Parathyroid adenoma (tissue), 2 donors: ENCODE results near the gene CFP.

Source experiments
- H2AFZ ChIP-seq: fragments of 300-600 bp; sonication (generic); one replicate; pipeline ENCODE4 v1.7.0; 2017; ENCODE audit warnings: antibody characterized with exemption, mild to moderate bottlenecking
- H3K27ac ChIP-seq: fragments of 300-600 bp; sonication (generic); one replicate; pipeline ENCODE4 v1.7.0; 2017
- H3K27me3 ChIP-seq: fragments of 300-600 bp; sonication (generic); one replicate; pipeline ENCODE4 v1.7.0; 2017; ENCODE audit warnings: low read length; ENCODE audit not compliant: control insufficient read depth, insufficient read depth
- H3K36me3 ChIP-seq: fragments of 300-600 bp; sonication (generic); one replicate; pipeline ENCODE4 v1.7.0; 2017; ENCODE audit warnings: low read length; ENCODE audit not compliant: control insufficient read depth, insufficient read depth
- H3K4me1 ChIP-seq: fragments of 300-600 bp; sonication (generic); one replicate; pipeline ENCODE4 v1.7.0; 2017; ENCODE audit warnings: control low read depth
- H3K4me2 ChIP-seq: fragments of 300-600 bp; sonication (generic); one replicate; pipeline ENCODE4 v1.7.0; 2017; ENCODE audit warnings: low read length
- H3K4me3 ChIP-seq: fragments of 300-600 bp; sonication (generic); one replicate; pipeline ENCODE4 v1.7.0; 2017; ENCODE audit warnings: low read depth, low read length
- H3K79me2 ChIP-seq: fragments of 300-600 bp; sonication (generic); one replicate; pipeline ENCODE4 v1.7.0; 2017; ENCODE audit warnings: control low read depth
- H3K9ac ChIP-seq: fragments of 300-600 bp; sonication (generic); one replicate; pipeline ENCODE4 v1.7.0; 2017; ENCODE audit warnings: mild to moderate bottlenecking
- H3K9me3 ChIP-seq: fragments of 300-600 bp; sonication (generic); one replicate; pipeline ENCODE4 v1.7.0; 2017; ENCODE audit warnings: low read length; ENCODE audit not compliant: control insufficient read depth
- CTCF ChIP-seq: fragments of 300-600 bp; sonication (generic); IDR thresholded peaks from one replicate; pipeline ENCODE4 v1.7.0; 2017; ENCODE audit warnings: antibody characterized with exemption, mild to moderate bottlenecking
- donor health status: primary hyperparathyroidism.

CFP gene

GRCh38 chrX:47614618-47615017 lies 15.1 kb downstream of the CFP start:
- no peak for TF ChIP-seq CTCF
- H3K9me3 ChIP-seq = no peaks in the 10 kb centered on the region
- no peak overlapping the region for H3K9ac ChIP-seq
- H3K27ac ChIP-seq = no peak overlapping the region
- no peak overlapping the region for H2AFZ ChIP-seq
- no peaks in the 10 kb centered on the region for H3K27me3 ChIP-seq
- no peaks in the 10 kb centered on the region for H3K36me3 ChIP-seq
- H3K79me2 ChIP-seq = no peaks in the 10 kb centered on the region
- no peak overlapping the region for H3K4me2 ChIP-seq
- H3K4me1 ChIP-seq = peaks cover 6% of the 10 kb centered on the region
- H3K4me3 ChIP-seq = no peak overlapping the region

- H3K4me3 ChIP-seq = no peak overlapping the region
- no peaks in the 10 kb centered on the region for H3K27me3 ChIP-seq
- no peak overlapping the region for H3K4me2 ChIP-seq
- TF ChIP-seq CTCF = no peak
- H3K4me1 ChIP-seq = peaks cover 6% of the 10 kb centered on the region
- H3K27ac ChIP-seq = no peak overlapping the region
- H3K9me3 ChIP-seq = no peaks in the 10 kb centered on the region
- no peak overlapping the region for H3K9ac ChIP-seq
- H3K36me3 ChIP-seq = no peaks in the 10 kb centered on the region
- no peaks in the 10 kb centered on the region for H3K79me2 ChIP-seq
- no peak overlapping the region for H2AFZ ChIP-seq
These were observed 16.6 kb downstream of the CFP start for GRCh38 chrX:47613082-47613481.

- TF ChIP-seq CTCF = no peak
- Histone ChIP-seq H3K27me3 (no peaks in the 10 kb centered on the region), H3K36me3 (no peaks in the 10 kb centered on the region)
These were observed 17.3 kb downstream of the CFP start for GRCh38 chrX:47612418-47612817.

GRCh38 chrX:47611926-47612325 lies 17.8 kb downstream of the CFP start:
- H3K4me3 ChIP-seq = no peak overlapping the region
- no peak for TF ChIP-seq CTCF
- H3K9me3 ChIP-seq = no peaks in the 10 kb centered on the region
- no peaks in the 10 kb centered on the region for H3K36me3 ChIP-seq
- H3K79me2 ChIP-seq = no peaks in the 10 kb centered on the region
- no peaks in the 10 kb centered on the region for H3K27me3 ChIP-seq
- no peak overlapping the region for H3K27ac ChIP-seq
- H2AFZ ChIP-seq = no peak overlapping the region
- no peak overlapping the region for H3K9ac ChIP-seq
- no peak overlapping the region for H3K4me2 ChIP-seq
- H3K4me1 ChIP-seq = peaks cover 6% of the 10 kb centered on the region

More at GRCh38 chrX:47612418-47612817, 17.3 kb downstream of the CFP start:
- H2AFZ ChIP-seq = no peak overlapping the region
- no peak overlapping the region for H3K27ac ChIP-seq
- no peaks in the 10 kb centered on the region for H3K79me2 ChIP-seq
- H3K4me1 ChIP-seq = peaks cover 6% of the 10 kb centered on the region
- no peak overlapping the region for H3K9ac ChIP-seq
- H3K4me2 ChIP-seq = no peak overlapping the region
- H3K9me3 ChIP-seq = no peaks in the 10 kb centered on the region
- H3K4me3 ChIP-seq = no peak overlapping the region

GRCh38 chrX:47611489-47611888 lies 18.2 kb downstream of the CFP start:
- H3K27ac ChIP-seq = no peak overlapping the region
- H3K4me1 ChIP-seq = peaks cover 6% of the 10 kb centered on the region
- no peak for TF ChIP-seq CTCF
- H2AFZ ChIP-seq = no peak overlapping the region
- H3K4me3 ChIP-seq = no peak overlapping the region
- no peak overlapping the region for H3K4me2 ChIP-seq
- no peaks in the 10 kb centered on the region for H3K79me2 ChIP-seq
- no peaks in the 10 kb centered on the region for H3K36me3 ChIP-seq
- H3K9me3 ChIP-seq = no peaks in the 10 kb centered on the region
- no peak overlapping the region for H3K9ac ChIP-seq
- no peaks in the 10 kb centered on the region for H3K27me3 ChIP-seq
